ENCODE results near the gene EXD2.
"Not testable (repeated sequence)": the region's sequence is repeated elsewhere in the genome, so short reads cannot be mapped to it uniquely, and the experiment has no call there.

The EXD2 gene

DNA sequence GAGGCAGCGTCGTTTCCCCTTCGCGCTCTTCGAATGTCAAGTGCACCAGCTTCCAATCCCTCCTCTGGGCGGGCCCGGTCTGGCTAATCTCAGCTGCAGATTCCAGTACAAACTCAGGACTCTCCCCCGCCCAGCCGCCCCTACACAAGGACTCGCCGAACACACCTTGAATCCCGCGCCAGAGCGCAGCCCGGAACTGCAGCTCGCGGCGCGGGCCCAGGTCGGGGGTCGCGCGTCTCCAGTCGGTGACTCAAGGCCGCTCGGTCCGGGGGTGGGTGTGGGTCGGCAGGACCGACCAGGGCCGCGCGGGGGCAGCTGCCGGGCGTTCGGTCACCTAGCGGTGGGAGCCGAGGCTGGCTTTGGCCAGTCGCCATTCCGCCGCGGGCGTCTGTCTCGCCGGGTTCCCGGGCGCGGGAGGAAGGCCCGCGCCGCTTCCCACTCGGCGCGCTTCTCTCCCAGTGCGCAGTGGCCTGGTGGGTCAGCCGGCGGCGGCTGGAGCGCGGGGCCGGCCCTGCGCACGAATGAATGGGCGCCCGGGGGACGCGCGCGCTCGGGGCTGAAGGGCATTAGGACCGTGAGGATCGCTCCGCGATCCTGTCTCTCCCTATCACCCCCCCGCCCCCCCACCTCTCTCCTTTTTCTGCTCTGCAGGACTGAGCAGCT, 68.4 kb downstream of the EXD2 start, which contains the start of gene GALNT16:
GALNT16 (plus strand) TSS at position 632 of the 663 bp plus-strand sequence. CDS start 133 bp downstream, outside the sequence.
- no peak for DNase-seq

DNA sequence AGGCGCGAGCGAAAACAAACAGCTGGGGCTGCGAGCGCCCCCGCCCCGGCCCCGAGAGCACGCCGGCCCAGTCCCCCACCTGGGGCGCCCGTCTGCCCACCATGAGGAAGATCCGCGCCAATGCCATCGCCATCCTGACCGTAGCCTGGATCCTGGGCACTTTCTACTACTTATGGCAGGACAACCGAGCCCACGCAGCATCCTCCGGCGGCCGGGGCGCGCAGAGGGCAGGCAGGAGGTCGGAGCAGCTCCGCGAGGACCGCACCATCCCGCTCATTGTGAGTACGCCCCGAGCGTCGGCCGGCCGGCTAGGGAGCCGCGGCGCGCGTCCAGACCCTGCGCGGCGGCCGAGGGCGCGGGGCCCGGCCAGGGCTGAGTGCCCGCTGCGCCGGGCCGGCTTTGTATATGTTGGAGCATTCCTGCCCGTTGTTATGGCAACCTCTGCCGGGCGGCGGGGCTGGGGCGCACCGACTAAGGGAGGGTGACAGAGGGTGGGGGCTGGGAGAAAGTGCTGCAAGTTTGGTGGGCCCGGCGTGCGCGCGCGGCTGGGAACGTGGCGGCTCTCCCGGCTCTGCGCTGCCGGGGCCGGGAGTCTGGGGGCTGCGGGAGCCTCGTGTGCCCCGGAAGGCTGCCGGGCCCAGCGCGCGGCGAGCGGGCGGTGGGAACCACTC, 69.0 kb downstream of the EXD2 start:
- no peak for DNase-seq

DNA sequence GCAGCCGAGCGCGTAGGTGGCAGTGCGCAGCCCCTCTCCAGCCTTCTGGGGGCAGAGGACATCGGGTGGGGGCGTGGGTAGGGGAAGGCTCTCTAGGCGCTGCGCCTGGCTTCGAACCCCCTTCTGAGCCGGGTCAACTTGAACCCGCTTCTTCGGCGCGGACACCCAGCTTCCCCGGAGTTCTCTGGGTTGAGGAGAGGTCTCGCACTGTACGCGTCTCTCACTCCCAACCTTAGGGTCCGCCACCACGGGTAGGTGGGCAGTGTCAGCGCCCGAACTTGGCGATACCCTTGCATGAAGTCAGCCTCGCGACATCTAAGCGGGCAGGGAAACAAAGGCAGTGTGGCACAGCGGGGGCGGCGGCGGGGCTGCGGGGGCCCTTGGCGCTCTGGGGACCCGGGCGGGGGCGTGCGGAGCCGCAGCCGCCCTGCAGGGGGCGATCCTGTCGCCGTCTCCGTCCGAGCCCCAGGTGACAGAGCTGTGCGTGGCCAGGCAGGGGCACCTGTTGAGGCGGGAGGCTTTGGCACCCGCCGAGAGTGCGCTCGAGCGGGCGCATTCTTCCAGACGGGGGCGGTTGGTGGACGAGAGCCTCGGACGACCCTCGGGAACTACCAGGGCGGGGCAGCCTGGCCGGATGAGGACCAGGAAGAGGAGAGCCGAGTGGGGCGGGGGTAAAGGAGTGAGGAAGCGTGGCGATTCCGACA, 69.7 kb downstream of the EXD2 start:
- DNase-seq: peak; percentile 7 to 45

DNA sequence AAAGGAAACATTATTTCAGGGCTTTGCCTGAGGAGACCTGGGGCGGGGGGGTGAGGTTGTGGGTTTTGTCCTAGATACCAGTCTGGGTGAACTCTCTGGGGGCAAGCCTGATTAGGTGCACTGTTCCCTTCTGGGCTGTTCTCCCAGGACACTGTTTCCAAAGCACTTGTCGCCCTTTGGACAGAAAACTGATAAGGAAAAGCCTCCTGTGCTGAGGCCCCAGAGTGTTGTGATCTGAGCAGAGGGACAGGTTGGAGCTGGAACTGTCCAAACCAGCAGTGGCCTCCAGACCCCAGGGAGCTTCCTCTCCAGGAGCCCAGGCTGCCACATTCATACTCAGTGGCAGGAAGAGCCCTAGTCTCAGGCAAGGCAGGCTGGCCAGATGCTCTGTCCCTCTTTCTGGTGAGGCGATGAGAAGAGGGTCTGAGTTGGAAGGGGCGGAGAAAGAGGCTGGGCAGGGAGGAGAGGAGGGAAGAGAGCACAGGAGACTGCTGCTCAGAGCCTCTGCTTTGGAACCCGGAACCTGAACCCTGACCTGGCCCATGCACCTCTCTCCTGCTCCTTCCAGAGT, 70.5 kb downstream of the EXD2 start:
- DNase-seq: no peak

DNA sequence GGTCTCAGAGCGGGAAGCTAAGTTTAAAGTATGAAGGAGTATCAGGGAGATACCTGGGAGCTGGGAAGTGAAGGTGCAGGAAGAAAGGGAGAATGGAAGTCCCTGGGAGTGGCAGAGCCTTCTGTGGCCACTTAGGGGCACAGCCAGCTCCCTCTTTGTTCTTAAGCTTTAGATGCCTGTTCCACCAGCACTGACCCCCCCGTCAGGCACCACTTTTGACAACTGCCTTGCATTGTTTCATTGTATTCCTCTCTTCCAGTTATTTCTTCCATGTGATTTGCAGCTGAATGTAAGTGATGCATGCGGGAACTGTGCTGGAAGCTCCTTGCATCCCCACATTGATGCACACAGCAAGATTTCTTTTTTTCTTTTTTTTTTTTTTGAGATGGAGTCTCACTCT, 71.2 kb downstream of the EXD2 start:
- DNase-seq: no peak

DNA sequence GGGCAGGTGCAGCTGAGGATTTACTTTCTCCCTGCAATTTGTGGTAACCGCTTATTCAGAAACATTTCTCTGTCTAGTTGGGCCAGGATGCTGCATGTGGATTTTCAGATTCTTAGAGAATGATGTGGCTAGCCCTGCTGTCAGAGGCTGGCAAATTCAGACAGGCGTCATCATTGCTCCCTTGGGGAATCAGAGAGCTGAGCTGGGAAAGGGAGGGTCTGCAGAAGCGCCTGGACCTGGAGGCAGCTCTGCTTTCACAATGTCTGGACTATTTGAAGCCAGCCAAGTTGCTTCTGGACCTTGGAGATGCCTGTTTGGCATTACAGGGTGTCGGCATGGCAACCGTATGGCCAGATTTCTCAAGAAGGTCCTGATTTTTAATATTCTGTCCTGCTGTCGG, 72.1 kb downstream of the EXD2 start:
- no peak for DNase-seq

DNA sequence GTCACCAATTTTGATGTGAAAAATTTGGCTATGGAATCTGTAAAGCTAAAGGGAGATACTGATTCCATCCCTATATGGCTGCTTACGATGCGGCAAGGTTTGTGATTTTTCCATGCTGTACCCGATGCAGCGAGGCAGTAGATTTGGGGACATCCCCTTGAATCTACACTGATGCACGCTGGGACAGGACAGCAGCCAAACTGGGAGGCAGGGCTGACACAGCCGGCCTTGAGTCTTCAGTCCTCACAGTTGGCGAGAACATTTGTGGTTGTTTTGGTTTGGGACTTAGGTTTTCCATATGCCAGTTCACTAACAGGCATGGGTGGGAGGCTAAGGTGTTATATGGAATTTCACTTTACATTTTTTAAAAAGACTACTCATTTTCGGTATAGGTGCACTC, 72.5 kb downstream of the EXD2 start:
- no peak for DNase-seq

DNA sequence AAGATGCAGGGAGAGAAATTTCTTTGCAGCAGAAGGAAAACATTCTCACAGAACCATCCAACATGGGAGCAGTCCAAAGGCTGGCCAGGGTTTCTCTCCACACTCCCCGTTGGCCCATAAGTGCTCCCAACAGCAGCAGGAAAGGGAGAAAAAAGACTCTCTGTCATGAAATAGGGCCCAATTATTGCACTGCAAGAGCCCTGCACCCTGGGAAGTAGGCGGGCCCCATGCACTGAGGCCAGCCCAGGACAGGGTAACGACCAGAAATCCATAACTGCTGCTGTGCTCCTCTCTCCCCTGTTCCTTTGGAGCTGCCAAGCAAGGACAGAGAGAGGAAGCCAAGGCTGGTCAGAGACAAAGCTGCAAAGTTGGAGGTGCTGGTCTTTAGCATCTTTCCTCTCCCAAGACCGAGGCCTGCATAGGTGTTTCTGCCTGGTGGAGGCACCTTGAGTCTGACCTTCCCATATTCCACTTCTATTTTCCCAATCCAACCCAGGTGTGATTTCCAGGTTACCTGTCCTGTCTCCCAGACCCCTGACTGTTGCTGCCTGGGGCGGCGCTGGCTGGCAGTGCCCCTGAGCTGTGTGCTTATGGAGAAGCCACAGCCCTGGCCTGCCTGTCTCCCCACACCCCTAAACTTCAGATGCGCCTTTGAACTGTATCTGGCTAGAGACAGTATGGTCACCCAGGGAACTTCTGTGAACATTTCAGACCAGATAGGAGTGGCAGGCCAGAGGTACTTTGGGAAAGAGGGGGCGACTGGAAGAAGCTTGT, 75.5 kb downstream of the EXD2 start:
- DNase-seq: no peak

DNA sequence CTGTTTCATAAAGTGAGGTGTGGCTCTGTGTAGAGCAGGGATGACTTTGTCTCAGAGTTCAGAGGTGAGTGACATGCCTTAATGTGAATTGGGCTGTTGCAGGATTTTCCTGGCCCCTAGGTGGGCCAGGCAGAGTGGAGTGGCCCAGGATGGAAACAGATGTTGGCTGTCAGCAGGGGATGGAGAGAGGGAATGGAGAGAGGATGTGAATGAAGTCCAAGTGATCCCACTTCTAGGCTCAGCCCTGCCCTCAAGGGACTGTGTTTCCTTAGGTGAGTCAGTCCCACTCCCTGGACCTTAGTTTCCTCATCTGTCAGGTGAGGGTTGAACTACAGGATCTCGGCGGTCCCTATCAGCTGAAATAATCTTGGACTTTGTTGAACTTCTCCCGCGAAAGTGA, 76.2 kb downstream of the EXD2 start:
- DNase-seq: no peak

DNA sequence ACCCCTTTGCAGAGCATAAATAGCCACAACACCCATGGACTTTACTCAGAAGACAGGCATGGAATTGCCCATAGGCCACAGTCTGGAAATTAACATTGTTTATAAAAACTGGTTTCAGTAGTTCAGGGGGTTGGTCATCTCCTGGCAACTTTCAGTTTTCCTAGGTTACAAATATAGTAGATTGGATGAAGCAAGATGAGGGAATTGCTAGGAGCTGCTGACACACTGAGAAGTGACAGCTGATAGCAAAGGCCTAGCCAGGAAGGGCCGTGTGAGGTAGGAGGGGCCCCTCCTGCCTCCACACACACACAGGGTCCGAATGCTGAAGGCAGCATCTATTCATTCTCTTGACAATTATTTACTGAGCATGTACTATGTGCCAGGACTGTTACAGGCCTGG, 76.9 kb downstream of the EXD2 start:
- DNase-seq: no peak

DNA sequence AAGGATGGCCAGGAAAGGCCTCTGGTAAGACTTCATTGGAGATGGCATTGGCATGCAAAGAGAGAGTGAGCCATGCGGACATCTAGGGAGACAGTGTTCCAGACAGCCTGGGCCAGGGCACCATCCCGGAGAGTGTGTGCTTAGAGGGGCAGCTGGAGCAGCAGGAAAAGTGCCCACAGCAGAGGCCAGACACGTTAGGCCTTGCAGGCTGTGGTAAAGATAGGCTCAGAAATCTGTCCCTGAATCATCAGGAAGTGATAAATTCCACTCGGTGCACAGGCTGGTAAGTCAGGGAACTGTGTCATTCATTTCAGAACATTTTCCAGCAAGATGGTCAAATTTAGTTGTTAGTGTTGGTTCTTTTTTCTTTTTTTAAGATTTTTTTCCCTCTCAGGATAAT, 77.5 kb downstream of the EXD2 start:
- DNase-seq: no peak

DNA sequence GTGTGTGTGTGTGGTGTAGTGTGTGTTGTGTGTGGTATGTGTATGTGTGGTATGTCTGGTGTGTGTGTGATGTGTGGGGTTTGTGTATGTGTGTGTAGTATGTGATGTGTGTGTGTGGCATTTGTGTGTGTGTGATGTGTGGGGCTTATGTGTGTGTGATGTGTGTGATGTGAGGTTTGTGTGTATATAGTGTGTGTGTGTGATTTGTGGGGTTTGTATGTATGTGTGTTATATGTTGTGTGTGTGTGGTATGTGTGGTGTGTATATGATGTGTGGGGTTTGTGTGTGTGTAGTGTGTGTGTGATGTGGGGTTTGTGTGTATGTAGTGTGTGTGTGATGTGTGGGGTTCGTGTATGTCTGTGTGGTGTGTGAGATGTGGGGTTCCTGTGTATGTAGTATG, 78.1 kb downstream of the EXD2 start:
- no peak for DNase-seq

DNA sequence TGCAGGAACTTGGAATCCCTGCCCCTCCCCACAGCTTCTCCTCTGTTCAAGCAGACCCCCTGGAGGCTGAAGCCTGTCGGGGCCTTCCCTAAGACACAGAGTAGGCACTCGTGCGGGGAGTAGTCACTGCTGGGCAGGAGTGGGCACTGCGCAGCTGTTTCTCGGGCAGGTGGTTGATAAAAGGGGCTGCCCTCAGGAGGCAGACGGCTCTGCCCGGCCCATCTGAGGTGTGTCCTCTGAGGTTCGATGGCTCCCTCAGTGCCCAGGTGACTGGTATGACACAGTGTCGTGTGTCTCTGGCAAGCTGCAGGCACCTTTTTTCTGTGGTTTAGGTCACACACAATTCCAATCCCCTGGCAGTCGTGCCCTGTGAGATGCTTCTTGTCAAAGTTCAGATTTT, 78.8 kb downstream of the EXD2 start:
- DNase-seq: no peak

DNA sequence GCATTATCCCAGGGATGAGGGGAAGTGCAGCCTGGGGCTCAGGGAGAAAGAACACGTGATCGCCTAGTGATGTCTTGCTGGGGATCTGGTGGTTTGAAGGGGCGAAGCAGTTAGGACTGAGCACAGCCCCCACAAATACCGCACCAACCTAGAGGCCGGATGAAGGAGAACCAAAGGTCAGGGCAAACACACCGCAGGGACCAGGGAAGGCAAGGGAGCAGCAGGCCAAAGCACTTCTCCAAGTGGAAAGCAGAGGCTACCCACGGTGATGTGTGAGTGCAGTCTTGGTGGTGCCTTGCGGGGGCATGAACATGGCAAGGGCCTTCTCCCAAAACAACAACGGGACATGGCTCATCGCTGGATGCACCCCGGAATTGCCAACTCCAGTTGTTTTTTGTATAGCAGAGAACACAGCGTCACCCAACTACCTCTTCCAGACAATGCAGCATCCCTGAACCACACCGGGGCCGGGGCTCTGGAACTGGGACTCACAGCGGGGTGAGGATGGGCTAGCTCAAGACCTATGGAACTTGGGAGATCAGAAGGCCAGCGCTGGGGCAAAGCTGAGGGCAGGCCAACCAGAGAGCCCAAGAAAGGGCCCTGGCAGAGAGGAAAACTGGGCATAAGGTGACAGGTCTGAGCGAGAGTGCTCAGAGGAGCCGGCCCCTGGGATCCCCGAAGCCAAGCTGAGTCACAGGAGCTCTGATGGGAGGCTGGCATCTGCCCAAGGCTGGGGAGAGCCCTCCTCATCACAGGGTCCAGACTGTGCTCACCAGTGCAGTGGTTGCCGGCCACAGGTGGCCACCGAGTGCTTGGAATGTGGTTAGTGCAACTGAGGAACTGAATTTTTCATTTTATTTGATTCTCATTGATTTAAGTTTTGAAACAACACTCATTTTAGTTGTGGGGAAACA, 79.8 kb downstream of the EXD2 start:
- DNase-seq: no peak

DNA sequence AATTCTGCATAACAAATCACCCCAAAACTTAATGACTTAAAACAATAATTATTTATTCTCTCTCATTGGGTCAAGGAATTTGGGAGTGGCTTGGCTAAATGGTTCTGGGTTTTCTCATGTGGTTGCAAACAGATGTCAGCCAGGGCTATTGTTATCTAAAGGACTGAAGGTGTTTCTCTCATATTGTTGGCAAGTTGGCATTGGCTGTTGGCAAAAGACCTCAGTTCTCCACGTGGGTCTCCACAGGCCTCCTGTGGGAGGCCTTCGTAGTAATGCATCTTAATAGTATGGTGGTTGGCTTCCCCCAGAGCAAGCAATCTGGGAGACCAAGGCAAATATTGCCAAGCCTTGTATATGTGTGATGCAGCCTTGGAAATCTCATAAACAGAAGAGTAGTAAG, 83.0 kb downstream of the EXD2 start:
- DNase-seq: no peak

DNA sequence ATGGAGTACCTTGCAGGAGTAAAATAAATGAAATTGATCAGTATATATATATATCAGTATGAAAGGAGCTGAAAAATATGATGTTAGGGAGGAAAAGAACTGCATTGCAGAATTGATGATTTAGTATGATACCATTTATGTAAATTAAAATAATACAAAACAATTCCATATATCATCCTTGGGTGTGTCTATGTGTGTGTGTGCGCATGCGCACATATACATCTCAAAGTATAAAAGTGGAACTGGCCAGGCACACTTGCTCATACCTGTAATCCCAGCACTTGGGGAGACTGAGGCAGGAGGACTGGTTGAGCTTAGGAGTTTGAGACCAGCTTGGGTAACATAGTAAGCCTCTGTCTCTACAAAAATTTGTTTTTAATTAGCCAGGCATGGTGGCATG, 84.0 kb downstream of the EXD2 start:
- DNase-seq: no peak

DNA sequence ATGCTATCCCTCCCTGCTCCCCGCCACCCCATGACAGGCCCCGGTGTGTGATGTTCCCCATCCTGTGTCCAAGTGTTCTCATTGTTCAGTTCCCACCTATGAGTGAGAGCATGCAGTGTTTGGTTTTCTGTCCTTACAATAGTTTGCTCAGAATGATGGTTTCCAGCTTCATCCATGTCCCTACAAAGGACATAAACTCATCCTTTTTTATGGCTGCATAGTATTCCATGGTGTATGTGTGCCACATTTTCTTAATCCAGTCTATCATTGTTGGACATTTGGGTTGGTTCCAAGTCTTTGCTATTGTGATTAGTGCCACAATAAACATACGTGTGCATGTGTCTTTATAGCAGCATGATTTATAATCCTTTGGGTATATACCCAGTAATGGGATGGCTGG, 86.1 kb downstream of the EXD2 start:
- not testable (repeated sequence) for DNase-seq

DNA sequence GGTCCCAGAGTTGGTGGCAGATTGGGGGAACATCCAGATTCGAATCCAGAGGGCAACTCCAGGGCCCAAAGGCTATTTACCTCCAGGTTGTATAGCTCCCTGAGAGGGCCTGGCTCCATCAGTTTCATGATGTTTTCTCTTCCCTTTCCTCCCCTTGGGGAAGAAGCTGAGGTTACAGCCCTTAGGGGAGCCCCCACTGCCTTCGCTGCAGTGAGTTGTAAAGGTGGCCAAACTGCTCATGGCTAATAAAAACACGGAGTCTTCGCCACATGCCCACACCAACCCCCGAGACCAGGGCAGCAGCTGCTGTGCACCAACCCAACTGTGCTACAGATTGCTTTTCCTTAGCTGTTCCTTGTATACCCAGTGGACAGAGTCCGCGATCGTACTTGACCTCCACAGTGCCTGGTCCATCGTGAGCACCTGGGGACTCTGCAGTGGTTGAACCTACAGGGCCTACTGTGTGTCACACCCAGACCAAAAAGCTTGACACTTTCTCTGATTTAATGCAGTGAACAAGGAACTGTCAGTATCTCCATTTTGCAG, 89.5 kb downstream of the EXD2 start:
- no peak for DNase-seq

DNA sequence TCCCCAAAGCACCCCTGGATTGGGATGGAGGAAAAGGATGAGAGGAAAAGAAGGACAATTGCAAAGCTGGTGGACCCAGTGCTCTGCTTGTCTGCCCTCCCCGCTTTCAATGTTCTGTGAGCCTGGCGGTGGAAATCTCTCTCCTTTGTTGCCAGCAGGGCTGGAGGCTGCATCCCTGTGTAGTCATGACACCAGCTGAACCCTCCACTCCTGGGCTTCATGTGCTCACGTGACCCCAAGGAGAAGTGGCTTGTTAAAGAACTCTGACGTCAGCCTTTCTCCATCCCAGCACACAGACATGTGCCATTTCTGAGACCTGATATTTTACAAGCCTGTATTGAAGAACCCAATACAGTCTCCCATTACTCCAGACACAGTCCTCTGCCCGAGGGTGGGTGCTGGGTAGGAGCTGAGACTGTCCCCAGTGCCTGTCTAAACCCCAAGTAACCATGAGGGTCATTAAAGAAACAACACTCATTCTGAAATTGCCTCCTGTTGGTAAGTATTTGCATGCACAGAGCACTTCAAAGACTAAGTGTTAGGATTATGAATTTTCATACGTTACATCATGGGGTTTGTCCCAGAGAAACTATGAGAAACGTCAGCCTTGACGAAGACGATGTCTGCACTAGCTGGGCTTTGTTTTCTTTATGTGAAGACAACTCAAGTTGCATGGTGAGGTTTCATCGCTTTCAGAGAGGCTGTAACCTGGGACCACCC, 90.3 kb downstream of the EXD2 start:
- no peak for DNase-seq

DNA sequence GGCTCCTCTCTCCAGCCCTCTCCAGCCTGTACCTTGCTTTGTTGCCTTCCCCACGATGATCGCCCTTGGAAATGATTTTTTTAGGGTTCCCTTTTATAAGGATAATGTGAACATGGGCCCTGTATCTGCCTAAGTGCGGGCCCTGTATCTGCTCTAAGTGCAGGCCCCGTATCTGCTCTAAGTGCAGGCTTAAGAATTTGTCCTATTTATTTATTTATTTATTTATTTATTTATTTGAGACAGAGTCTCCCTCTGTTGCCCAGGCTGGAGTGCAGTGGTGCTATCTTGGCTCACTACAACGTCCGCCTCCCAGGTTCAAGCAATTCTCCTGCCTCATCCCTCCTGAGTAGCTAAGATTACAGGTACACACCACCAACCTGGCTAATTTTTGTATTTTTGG, 91.2 kb downstream of the EXD2 start:
- no peak for DNase-seq

DNA sequence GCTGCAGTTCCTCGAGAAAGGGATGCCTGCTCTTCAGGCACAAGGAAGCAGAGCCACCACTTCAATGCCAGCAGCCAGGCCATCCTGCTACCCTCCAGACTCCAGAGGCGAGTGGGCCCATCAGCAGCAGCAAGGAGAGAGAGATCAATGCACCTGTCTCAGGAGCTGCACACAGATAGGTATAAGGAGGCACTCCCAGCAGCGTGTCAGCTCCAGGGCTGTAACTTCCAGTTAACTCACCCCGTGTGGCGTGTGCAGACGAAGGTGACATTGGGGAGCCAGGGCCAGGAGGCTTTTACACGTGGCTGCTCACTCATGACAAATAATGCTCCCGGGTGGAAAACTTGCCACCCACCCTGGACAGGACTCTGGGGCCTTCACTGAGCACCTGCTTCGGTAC, 92.9 kb downstream of the EXD2 start:
- no peak for DNase-seq

Data from stimulated activated CD4-positive, alpha-beta T cell treated with anti-CD3 and anti-CD28 coated beads, Interleukin-4, amount 100 ng/mL, for 4 hours (primary cell).